Endodermal cell (in vitro differentiated cells): Measurements from ENCODE around the gene CDON. TPM values are rescaled to one million over a fixed set of nuclear protein-coding genes. Genes with fewer than 3 reads are reported as not detected.

Experiments
- DNase-seq: peaks from one replicate; pipeline ENCODE4 v3.0.0-alpha.2; 2017
- H3K27ac ChIP-seq: 2 replicates; pipeline ENCODE4 v1.5.1; 2013; ENCODE audit warnings: mild to moderate bottlenecking, low read depth, low read length, moderate library complexity
- H3K27me3 ChIP-seq: 2 replicates; pipeline ENCODE4 v1.6.1; 2013; ENCODE audit warnings: mild to moderate bottlenecking, low read length, moderate library complexity; ENCODE audit not compliant: insufficient read depth, control insufficient read depth, poor library complexity, severe bottlenecking
- H3K36me3 ChIP-seq: 2 replicates; pipeline ENCODE4 v1.7.0; 2013; ENCODE audit warnings: mild to moderate bottlenecking, low read length, moderate library complexity; ENCODE audit not compliant: control insufficient read depth, insufficient read depth
- H3K4me1 ChIP-seq: one replicate; pipeline ENCODE4 v1.7.0; 2013; ENCODE audit warnings: low read length; ENCODE audit not compliant: control insufficient read depth, insufficient read depth
- H3K4me3 ChIP-seq: 2 replicates; pipeline ENCODE4 v1.5.1; 2013; ENCODE audit warnings: mild to moderate bottlenecking, low read length, moderate library complexity
- H3K9ac ChIP-seq: 2 replicates; pipeline ENCODE4 v1.6.1; 2013; ENCODE audit warnings: mild to moderate bottlenecking, low read length, moderate library complexity; ENCODE audit not compliant: poor library complexity, severe bottlenecking; ENCODE audit errors: extremely low read depth
- H3K9me3 ChIP-seq: 2 replicates; pipeline ENCODE4 v1.6.1; 2013; ENCODE audit warnings: mild to moderate bottlenecking, low read length, moderate library complexity; ENCODE audit not compliant: control insufficient read depth
- H3K27ac Mint-ChIP-seq: 2 replicates; pipeline ENCODE4 v1.8.0; 2020; ENCODE audit warnings: mixed read lengths
- H3K27me3 Mint-ChIP-seq: 2 replicates; pipeline ENCODE4 v1.8.0; 2021; ENCODE audit warnings: mild to moderate bottlenecking, mixed read lengths; ENCODE audit not compliant: insufficient read depth
- H3K36me3 Mint-ChIP-seq: 2 replicates; pipeline ENCODE4 v1.8.0; 2020; ENCODE audit warnings: low read depth, mixed read lengths
- H3K4me1 Mint-ChIP-seq: 2 replicates; pipeline ENCODE4 v1.8.0; 2020; ENCODE audit warnings: mixed read lengths
- H3K4me3 Mint-ChIP-seq: 2 replicates; pipeline ENCODE4 v1.8.0; 2020; ENCODE audit warnings: mild to moderate bottlenecking, moderate library complexity, mixed read lengths
- H3K9me3 Mint-ChIP-seq: 2 replicates; pipeline ENCODE4 v1.8.0; 2020; ENCODE audit warnings: mild to moderate bottlenecking, mixed read lengths
- CTCF ChIP-seq: fragments of 200-600 bp; sonication (generic); conservative IDR thresholded peaks from 2 replicates; pipeline ENCODE4 v1.5.0; 2021; ENCODE audit warnings: antibody characterized with exemption, mild to moderate bottlenecking
- WGBS, 2 experiments: methylation state at CpG; one replicate each; pipeline versions ENCODE4 v1.1.5 to v1.1.7; 2013; ENCODE audit warnings: missing lambda C conversion rate in 2 of 2, mixed read lengths in 1 of 2; ENCODE audit not compliant: insufficient coverage in 1 of 2, insufficient read length in 1 of 2; 5-methylcytosine and 5-hydroxymethylcytosine counted together
- long read RNA-seq, 4 experiments: library from polyadenylated mRNA in 2 of 4; library from RNA in 1 of 4; library from capped mRNA in 1 of 4; stranded (forward) in 3 of 4; unstranded in 1 of 4; transcript quantifications; one replicate each; pipeline ENCODE4 v2.0.0, GENCODE V29; 2020 to 2021; ENCODE audit warnings: inconsistent platforms in 1 of 4
- polyA plus RNA-seq, 2 experiments: library from polyadenylated mRNA; stranded (reverse); fragments of 50-300 nt; gene quantifications; one replicate each; pipeline ENCODE4 v1.2.3, GENCODE V29; 2013
- total RNA-seq, 2 donors: library from RNA; stranded (reverse); fragmentation: NEBNext Ultra II Directional in 1 of 2; extraction: Animal tissue kit (Norgen Biotek cat#: 25700) in 1 of 2; gene quantifications; 2 replicates in 1 of 2; 3 replicates in 1 of 2; pipeline ENCODE4 v1.2.1, GENCODE V29; 2021

Gene CDON, protein sequence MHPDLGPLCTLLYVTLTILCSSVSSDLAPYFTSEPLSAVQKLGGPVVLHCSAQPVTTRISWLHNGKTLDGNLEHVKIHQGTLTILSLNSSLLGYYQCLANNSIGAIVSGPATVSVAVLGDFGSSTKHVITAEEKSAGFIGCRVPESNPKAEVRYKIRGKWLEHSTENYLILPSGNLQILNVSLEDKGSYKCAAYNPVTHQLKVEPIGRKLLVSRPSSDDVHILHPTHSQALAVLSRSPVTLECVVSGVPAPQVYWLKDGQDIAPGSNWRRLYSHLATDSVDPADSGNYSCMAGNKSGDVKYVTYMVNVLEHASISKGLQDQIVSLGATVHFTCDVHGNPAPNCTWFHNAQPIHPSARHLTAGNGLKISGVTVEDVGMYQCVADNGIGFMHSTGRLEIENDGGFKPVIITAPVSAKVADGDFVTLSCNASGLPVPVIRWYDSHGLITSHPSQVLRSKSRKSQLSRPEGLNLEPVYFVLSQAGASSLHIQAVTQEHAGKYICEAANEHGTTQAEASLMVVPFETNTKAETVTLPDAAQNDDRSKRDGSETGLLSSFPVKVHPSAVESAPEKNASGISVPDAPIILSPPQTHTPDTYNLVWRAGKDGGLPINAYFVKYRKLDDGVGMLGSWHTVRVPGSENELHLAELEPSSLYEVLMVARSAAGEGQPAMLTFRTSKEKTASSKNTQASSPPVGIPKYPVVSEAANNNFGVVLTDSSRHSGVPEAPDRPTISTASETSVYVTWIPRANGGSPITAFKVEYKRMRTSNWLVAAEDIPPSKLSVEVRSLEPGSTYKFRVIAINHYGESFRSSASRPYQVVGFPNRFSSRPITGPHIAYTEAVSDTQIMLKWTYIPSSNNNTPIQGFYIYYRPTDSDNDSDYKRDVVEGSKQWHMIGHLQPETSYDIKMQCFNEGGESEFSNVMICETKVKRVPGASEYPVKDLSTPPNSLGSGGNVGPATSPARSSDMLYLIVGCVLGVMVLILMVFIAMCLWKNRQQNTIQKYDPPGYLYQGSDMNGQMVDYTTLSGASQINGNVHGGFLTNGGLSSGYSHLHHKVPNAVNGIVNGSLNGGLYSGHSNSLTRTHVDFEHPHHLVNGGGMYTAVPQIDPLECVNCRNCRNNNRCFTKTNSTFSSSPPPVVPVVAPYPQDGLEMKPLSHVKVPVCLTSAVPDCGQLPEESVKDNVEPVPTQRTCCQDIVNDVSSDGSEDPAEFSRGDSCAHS (N-terminal part only)
- 10 to 100 TPM; 19.2 to 24.5 TPM for total RNA-seq
- 88.2 TPM for polyA plus RNA-seq (2013, experiment 1 of 2)
- polyA plus RNA-seq (2013, experiment 2 of 2): 73.3 TPM
- long read RNA-seq, experiment 1, partial matches to known transcripts: 2 of 11 reads
- long read RNA-seq, experiment 1, other reads (novel, unspliced or antisense): 9 of 11 reads
- long read RNA-seq, experiment 2, partial matches to known transcripts: 5 of 14 reads
- long read RNA-seq, experiment 2, other reads (novel, unspliced or antisense): 9 of 14 reads
- long read RNA-seq, experiment 3, partial matches to known transcripts: 0 of 3 reads
- long read RNA-seq, experiment 3, other reads (novel, unspliced or antisense): 3 of 3 reads
- long read RNA-seq, experiment 4: 0 reads

- Mint-ChIP-seq H3K4me1 (peaks cover 13% of the 10 kb centered on the region), H3K4me3 (peak within 1 kb of the TSS; percentile 70), H3K27me3 (peaks cover 31% of the 10 kb centered on the region), H3K36me3 (no peaks in the 10 kb centered on the region), H3K9me3 (peaks cover 3% of the 10 kb centered on the region), H3K27ac (peak within 1 kb of the TSS; percentile 100)
- peaks cover 2% of the 10 kb centered on the region for H3K4me1 ChIP-seq
- H3K36me3 ChIP-seq: no peaks in the 10 kb centered on the region
- peak; percentile 96 for DNase-seq
- H3K9me3 ChIP-seq: peaks cover 6% of the 10 kb centered on the region
- WGBS, 2 experiments: 0% methylated on average over 3 to 81 of the region's 82 CpGs
- H3K27me3 ChIP-seq: peaks cover 77% of the 10 kb centered on the region
- TF ChIP-seq CTCF: no peak
- H3K9ac ChIP-seq: peak within 1 kb of the TSS; percentile 98
- H3K27ac ChIP-seq: peak within 1 kb of the TSS; percentile 100
- H3K4me3 ChIP-seq: peak within 1 kb of the TSS; percentile 73
Observed at GRCh38 chr11:126062679-126063506, at the start of gene CDON. CDON (minus strand) TSS chr11:126062866; CDS start chr11:126023476, 39,390 bp downstream.

GRCh38 chr11:126111458-126112116, 48.9 kb upstream of the CDON start:
- Mint-ChIP-seq H3K4me3 (no peak overlapping the region), H3K27ac (no peak overlapping the region), H3K4me1 (peaks cover 6% of the 10 kb centered on the region), H3K36me3 (no peaks in the 10 kb centered on the region), H3K27me3 (peaks cover 2% of the 10 kb centered on the region), H3K9me3 (no peaks in the 10 kb centered on the region)
- Histone ChIP-seq H3K36me3 (no peaks in the 10 kb centered on the region), H3K27ac (no peak overlapping the region), H3K4me1 (peaks cover 3% of the 10 kb centered on the region), H3K4me3 (no peak overlapping the region), H3K9me3 (no peaks in the 10 kb centered on the region), H3K9ac (no peak overlapping the region), H3K27me3 (no peaks in the 10 kb centered on the region)
- TF ChIP-seq CTCF: no peak
- no peak for DNase-seq
- WGBS, 2 experiments: 92 to 94% methylated on average over 3 to 8 of the region's 8 CpGs
